Omental fat pad (tissue), 4 donors: ENCODE data around the gene FABP7. TPM values are rescaled to one million over a fixed set of nuclear protein-coding genes. Genes with fewer than 3 reads are reported as not detected.

Experiments
- ATAC-seq: fragments of 150-250 bp; one replicate; pipeline ENCODE4 v1.9.1; 2016; ENCODE audit warnings: mild to moderate bottlenecking, moderate library complexity; ENCODE audit not compliant: low FRiP score
- DNase-seq: peaks from one replicate; pipeline ENCODE4 v3.0.0-alpha.2; 2019; ENCODE audit warnings: low spot score
- CTCF ChIP-seq, 3 donors: fragments of 450-650 bp; IDR thresholded peaks; one replicate each; pipeline ENCODE4 v1.5.1; 2016 to 2017; ENCODE audit warnings: antibody characterized with exemption in 3 of 3, mild to moderate bottlenecking in 3 of 3, moderate library complexity in 2 of 3
- total RNA-seq, 4 donors: library from RNA; depleted of rRNA; stranded (reverse); fragments of >200 nt; gene quantifications; one replicate each; pipeline ENCODE4 v1.1.0, GENCODE V29; 2016

Gene FABP7
- total RNA-seq, 4 donors from 2014 or later = not detected

GRCh38 chr6:122758927-122759334 lies 20.6 kb upstream of the FABP7 start:
- no peak for TF ChIP-seq CTCF (IDR thresholded peaks at IDR 0.05)
- no peak for ATAC-seq

GRCh38 chr6:122760330-122760729 lies 19.2 kb upstream of the FABP7 start:
- no peak for TF ChIP-seq CTCF (IDR thresholded peaks at IDR 0.05)
- ATAC-seq = no peak
- no peak for DNase-seq

More at GRCh38 chr6:122758927-122759334, 20.6 kb upstream of the FABP7 start:
- DNase-seq = no peak

GRCh38 chr6:122766256-122766655 lies 13.3 kb upstream of the FABP7 start:
- ATAC-seq = no peak
- TF ChIP-seq CTCF (IDR thresholded peaks at IDR 0.05) = no peak
- no peak for DNase-seq

- TF ChIP-seq CTCF (IDR thresholded peaks at IDR 0.05) = no peak
- DNase-seq (no peak), ATAC-seq (no peak)
Observed at GRCh38 chr6:122770835-122771601, 8.5 kb upstream of the FABP7 start.

- no peak for ATAC-seq
- DNase-seq = no peak
- TF ChIP-seq CTCF (IDR thresholded peaks at IDR 0.05) = no peak
Observed at GRCh38 chr6:122772724-122773415, 6.6 kb upstream of the FABP7 start.

- no peak for ATAC-seq
- TF ChIP-seq CTCF (IDR thresholded peaks at IDR 0.05) = no peak
Observed at GRCh38 chr6:122775975-122776374, 3.5 kb upstream of the FABP7 start.

GRCh38 chr6:122778302-122778701 lies 1.2 kb upstream of the FABP7 start:
- no peak for TF ChIP-seq CTCF (IDR thresholded peaks at IDR 0.05)
- no peak for ATAC-seq
- no peak for DNase-seq

More at GRCh38 chr6:122775975-122776374, 3.5 kb upstream of the FABP7 start:
- DNase-seq = no peak
